ENCODE results near the gene HSPA12B. TPM values are rescaled to one million over a fixed set of nuclear protein-coding genes. Genes with fewer than 3 reads are reported as not detected.

The HSPA12B gene
- total and polyA plus RNA-seq, 2 of the 13 experiments (the other 11 are each of a cell fraction or from before 2014, with no cell fraction given) = 0.01 TPM; not detected in 1

DNA sequence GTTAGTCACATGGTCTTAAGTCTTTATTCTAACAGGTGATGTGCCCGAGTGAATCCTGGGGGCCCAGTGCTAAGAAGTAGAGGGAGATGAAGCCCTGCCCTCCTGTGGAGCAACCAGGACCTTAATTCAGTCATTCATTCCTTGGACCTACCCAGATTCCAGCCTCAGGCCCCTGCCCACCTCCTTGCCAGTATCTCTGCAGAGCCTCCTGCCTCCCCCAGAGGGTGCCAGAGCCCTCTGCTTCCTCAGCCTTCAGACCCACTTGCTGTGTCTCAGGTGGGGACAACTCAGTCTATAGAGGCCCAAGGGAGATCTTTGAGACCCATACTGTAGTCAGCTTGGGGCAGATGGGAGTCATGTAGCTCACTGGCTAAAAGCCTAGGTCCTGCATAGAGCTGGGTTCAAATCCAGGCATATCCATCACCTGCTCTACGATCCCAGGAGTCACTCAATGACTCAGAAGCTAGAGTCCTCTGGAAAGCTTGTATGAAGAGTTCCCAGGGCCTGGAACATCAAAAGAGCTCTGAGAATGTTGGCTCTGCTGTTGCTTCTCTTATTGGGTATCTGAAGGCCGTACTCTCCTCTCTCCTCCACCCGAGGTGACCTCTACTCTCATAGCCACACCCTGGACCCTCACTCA, 16.2 kb upstream of the HSPA12B start (continued):
- TF ChIP-seq, protein P1, sequence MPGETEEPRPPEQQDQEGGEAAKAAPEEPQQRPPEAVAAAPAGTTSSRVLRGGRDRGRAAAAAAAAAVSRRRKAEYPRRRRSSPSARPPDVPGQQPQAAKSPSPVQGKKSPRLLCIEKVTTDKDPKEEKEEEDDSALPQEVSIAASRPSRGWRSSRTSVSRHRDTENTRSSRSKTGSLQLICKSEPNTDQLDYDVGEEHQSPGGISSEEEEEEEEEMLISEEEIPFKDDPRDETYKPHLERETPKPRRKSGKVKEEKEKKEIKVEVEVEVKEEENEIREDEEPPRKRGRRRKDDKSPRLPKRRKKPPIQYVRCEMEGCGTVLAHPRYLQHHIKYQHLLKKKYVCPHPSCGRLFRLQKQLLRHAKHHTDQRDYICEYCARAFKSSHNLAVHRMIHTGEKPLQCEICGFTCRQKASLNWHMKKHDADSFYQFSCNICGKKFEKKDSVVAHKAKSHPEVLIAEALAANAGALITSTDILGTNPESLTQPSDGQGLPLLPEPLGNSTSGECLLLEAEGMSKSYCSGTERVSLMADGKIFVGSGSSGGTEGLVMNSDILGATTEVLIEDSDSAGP (CRISPR knock-in tag; IDR thresholded peaks at IDR 0.05; ENCODE audit: borderline replicate concordance) = no peak
- 0 out of 2 replicates have a peak, but pooled peaks have one; percentile 16 for TF ChIP-seq ERF (CRISPR knock-in tag; IDR thresholded peaks at IDR 0.05)
- TF ChIP-seq, protein P2, sequence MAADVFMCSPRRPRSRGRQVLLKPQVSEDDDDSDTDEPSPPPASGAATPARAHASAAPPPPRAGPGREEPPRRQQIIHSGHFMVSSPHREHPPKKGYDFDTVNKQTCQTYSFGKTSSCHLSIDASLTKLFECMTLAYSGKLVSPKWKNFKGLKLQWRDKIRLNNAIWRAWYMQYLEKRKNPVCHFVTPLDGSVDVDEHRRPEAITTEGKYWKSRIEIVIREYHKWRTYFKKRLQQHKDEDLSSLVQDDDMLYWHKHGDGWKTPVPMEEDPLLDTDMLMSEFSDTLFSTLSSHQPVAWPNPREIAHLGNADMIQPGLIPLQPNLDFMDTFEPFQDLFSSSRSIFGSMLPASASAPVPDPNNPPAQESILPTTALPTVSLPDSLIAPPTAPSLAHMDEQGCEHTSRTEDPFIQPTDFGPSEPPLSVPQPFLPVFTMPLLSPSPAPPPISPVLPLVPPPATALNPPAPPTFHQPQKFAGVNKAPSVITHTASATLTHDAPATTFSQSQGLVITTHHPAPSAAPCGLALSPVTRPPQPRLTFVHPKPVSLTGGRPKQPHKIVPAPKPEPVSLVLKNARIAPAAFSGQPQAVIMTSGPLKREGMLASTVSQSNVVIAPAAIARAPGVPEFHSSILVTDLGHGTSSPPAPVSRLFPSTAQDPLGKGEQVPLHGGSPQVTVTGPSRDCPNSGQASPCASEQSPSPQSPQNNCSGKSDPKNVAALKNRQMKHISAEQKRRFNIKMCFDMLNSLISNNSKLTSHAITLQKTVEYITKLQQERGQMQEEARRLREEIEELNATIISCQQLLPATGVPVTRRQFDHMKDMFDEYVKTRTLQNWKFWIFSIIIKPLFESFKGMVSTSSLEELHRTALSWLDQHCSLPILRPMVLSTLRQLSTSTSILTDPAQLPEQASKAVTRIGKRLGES (CRISPR knock-in tag; IDR thresholded peaks at IDR 0.05; ENCODE audit: borderline replicate concordance) = no peak
- no peak for TF ChIP-seq CC2D1A (CRISPR knock-in tag; IDR thresholded peaks at IDR 0.05)
- TF ChIP-seq TOPORS (CRISPR knock-in tag; IDR thresholded peaks at IDR 0.05) = no peak
- TF ChIP-seq ARNT2 (CRISPR knock-in tag; IDR thresholded peaks at IDR 0.05; ENCODE audit: low read depth) = no peak
- TF ChIP-seq NONO (IDR thresholded peaks at IDR 0.05) = no peak
- TF ChIP-seq NONO (CRISPR knock-in tag; conservative IDR thresholded peaks at IDR 0.05) = 0 out of 2 replicates have a peak, but pooled peaks have one; percentile 14
- TF ChIP-seq AGO2 (optimal IDR thresholded peaks at IDR 0.05; ENCODE audit: low read depth, low read length) = no peak
- TF ChIP-seq, protein P3, sequence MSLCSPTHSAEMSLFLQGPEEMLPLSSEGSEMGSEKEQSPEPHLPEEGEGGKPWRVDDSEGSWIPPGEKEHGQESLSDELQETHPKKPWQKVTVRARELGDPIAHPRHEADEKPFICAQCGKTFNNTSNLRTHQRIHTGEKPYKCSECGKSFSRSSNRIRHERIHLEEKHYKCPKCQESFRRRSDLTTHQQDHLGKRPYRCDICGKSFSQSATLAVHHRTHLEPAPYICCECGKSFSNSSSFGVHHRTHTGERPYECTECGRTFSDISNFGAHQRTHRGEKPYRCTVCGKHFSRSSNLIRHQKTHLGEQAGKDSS (CRISPR knock-in tag; IDR thresholded peaks at IDR 0.05; ENCODE audit: borderline replicate concordance, low read depth) = no peak
- TF ChIP-seq ARID2 (CRISPR knock-in tag; IDR thresholded peaks at IDR 0.05; ENCODE audit: borderline replicate concordance) = no peak
- TF ChIP-seq MEIS2 (CRISPR knock-in tag; IDR thresholded peaks at IDR 0.05) = 0 out of 2 replicates have a peak, but pooled peaks have one; percentile 25
- no peak for TF ChIP-seq CENPX (CRISPR knock-in tag; IDR thresholded peaks at IDR 0.05)
- no peak for TF ChIP-seq SMYD3 (CRISPR knock-in tag; IDR thresholded peaks at IDR 0.05)
- TF ChIP-seq ZSCAN25 (CRISPR knock-in tag; IDR thresholded peaks at IDR 0.05) = no peak
- TF ChIP-seq, protein P4, sequence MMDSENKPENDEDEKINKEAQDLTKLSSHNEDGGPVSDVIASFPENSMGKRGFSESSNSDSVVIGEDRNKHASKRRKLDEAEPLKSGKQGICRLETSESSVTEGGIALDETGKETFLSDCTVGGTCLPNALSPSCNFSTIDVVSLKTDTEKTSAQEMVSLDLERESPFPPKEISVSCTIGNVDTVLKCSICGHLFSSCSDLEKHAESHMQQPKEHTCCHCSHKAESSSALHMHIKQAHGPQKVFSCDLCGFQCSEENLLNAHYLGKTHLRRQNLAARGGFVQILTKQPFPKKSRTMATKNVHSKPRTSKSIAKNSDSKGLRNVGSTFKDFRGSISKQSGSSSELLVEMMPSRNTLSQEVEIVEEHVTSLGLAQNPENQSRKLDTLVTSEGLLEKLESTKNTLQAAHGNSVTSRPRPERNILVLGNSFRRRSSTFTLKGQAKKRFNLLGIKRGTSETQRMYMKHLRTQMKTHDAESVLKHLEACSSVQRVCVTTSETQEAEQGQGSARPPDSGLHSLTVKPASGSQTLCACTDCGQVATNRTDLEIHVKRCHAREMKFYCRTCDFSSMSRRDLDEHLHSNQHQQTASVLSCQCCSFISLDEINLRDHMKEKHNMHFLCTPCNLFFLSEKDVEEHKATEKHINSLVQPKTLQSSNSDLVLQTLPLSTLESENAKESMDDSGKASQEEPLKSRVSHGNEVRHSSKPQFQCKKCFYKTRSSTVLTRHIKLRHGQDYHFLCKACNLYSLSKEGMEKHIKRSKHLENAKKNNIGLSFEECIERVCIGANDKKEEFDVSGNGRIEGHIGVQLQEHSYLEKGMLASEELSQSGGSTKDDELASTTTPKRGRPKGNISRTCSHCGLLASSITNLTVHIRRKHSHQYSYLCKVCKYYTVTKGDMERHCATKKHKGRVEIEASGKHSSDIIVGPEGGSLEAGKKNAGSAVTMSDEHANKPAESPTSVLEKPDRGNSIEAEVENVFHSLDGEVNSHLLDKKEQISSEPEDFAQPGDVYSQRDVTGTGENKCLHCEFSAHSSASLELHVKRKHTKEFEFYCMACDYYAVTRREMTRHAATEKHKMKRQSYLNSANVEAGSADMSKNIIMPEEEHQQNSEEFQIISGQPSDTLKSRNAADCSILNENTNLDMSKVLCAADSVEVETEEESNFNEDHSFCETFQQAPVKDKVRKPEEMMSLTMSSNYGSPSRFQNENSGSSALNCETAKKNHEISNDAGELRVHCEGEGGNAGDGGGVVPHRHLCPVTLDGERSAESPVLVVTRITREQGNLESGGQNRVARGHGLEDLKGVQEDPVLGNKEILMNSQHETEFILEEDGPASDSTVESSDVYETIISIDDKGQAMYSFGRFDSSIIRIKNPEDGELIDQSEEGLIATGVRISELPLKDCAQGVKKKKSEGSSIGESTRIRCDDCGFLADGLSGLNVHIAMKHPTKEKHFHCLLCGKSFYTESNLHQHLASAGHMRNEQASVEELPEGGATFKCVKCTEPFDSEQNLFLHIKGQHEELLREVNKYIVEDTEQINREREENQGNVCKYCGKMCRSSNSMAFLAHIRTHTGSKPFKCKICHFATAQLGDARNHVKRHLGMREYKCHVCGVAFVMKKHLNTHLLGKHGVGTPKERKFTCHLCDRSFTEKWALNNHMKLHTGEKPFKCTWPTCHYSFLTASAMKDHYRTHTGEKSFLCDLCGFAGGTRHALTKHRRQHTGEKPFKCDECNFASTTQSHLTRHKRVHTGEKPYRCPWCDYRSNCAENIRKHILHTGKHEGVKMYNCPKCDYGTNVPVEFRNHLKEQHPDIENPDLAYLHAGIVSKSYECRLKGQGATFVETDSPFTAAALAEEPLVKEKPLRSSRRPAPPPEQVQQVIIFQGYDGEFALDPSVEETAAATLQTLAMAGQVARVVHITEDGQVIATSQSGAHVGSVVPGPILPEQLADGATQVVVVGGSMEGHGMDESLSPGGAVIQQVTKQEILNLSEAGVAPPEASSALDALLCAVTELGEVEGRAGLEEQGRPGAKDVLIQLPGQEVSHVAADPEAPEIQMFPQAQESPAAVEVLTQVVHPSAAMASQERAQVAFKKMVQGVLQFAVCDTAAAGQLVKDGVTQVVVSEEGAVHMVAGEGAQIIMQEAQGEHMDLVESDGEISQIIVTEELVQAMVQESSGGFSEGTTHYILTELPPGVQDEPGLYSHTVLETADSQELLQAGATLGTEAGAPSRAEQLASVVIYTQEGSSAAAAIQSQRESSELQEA (CRISPR knock-in tag; IDR thresholded peaks at IDR 0.05; ENCODE audit: not compliant biosample characterization) = no peak

Measured in HepG2 (cell line).